Activated CD4-positive, CD25-positive, alpha-beta regulatory T cell treated with anti-CD3 and anti-CD28 coated beads, Interleukin-2, amount 50 U/mL, for 16 hours (primary cell): ENCODE data around the gene UBXN4.
"Not testable (repeated sequence)": the region's sequence is repeated elsewhere in the genome, so short reads cannot be mapped to it uniquely, and the experiment has no call there.

Source experiments
- DNase-seq: peaks from one replicate; pipeline ENCODE4 v3.0.0-alpha.2; 2020; ENCODE audit warnings: low read depth, low spot score

UBXN4 gene

GRCh38 chr2:135741395-135742324, at the start of gene UBXN4:
UBXN4 (plus strand) TSS chr2:135741855; CDS start chr2:135741930, 75 bp downstream.
- peak; percentile 93 for DNase-seq

GRCh38 chr2:135694711-135695110, 46.9 kb upstream of the UBXN4 start:
- DNase-seq, result no peak

- no peak for DNase-seq
Observed at GRCh38 chr2:135698838-135699237, 42.8 kb upstream of the UBXN4 start.

GRCh38 chr2:135701442-135701841, 40.2 kb upstream of the UBXN4 start:
- no peak for DNase-seq

GRCh38 chr2:135703300-135703699, 38.4 kb upstream of the UBXN4 start:
- DNase-seq, result no peak

GRCh38 chr2:135704075-135704474, 37.6 kb upstream of the UBXN4 start:
- not testable (repeated sequence) for DNase-seq

GRCh38 chr2:135708159-135708558, 33.5 kb upstream of the UBXN4 start:
- DNase-seq, result no peak

GRCh38 chr2:135709992-135710391, 31.7 kb upstream of the UBXN4 start:
- peak; percentile 48 for DNase-seq

GRCh38 chr2:135715086-135715485, 26.6 kb upstream of the UBXN4 start:
- DNase-seq, result not testable (repeated sequence)

- no peak for DNase-seq
Observed at GRCh38 chr2:135728064-135728743, 13.5 kb upstream of the UBXN4 start.

GRCh38 chr2:135732561-135732960, 9.1 kb upstream of the UBXN4 start:
- DNase-seq, result no peak

- DNase-seq, result no peak
Observed at GRCh38 chr2:135733045-135733444, 8.6 kb upstream of the UBXN4 start.

- DNase-seq, result no peak
Observed at GRCh38 chr2:135736546-135736945, 5.1 kb upstream of the UBXN4 start.

- DNase-seq, result no peak
Observed at GRCh38 chr2:135740206-135740605, 1.4 kb upstream of the UBXN4 start.

- no peak for DNase-seq
Observed at GRCh38 chr2:135741043-135741394, 636 bp upstream of the UBXN4 start.

GRCh38 chr2:135742325-135742757, 686 bp downstream of the UBXN4 start:
- DNase-seq, result peak; percentile 17

- no peak for DNase-seq
Observed at GRCh38 chr2:135743860-135744259, 2.2 kb downstream of the UBXN4 start.

- DNase-seq, result no peak
Observed at GRCh38 chr2:135744760-135745314, 3.2 kb downstream of the UBXN4 start.

GRCh38 chr2:135745545-135745944, 3.9 kb downstream of the UBXN4 start:
- DNase-seq, result no peak

GRCh38 chr2:135755573-135755972, 13.9 kb downstream of the UBXN4 start:
- DNase-seq, result no peak

- DNase-seq, result no peak
Observed at GRCh38 chr2:135756692-135757091, 15.0 kb downstream of the UBXN4 start.

GRCh38 chr2:135762022-135762421, 20.4 kb downstream of the UBXN4 start:
- no peak for DNase-seq
